GM18909 (cell line): ENCODE measurements around the gene TAS2R14.

Experiments
- ATAC-seq: cut with Tn5 transposase; IDR thresholded peaks from one replicate; pipeline ENCODE4 v1.9.1; 2021; ENCODE audit warnings: mild to moderate bottlenecking; ENCODE audit not compliant: unreplicated experiment, poor library complexity

TAS2R14 gene

GRCh38 chr12:10910380-10910779 is 28.7 kb downstream of the TAS2R14 start:
- ATAC-seq: no peak

DNA sequence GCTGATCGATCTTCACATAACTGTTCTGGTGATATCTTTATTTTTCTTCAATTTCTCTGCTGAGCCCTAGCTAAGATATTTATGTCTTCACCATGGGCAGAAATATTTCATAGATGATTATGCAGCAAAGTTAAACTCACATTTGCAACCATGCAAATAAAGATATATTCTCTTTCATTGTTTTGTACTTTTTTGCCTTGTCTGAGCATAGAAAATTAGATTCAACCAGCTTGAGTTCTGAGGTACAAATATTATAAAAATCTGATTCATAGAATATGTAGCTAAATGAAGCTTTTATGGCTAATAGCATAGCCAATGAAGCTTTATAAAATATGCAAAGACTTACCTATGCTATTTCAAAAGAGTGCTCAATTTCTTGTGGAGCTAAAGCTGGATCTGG is 29.6 kb downstream of the TAS2R14 start, which contains the start of gene TAS2R13:
TAS2R13 (minus strand) TSS at position 101 of the 400 bp plus-strand sequence. CDS start 264 bp downstream, outside the sequence.
- no peak for ATAC-seq

DNA sequence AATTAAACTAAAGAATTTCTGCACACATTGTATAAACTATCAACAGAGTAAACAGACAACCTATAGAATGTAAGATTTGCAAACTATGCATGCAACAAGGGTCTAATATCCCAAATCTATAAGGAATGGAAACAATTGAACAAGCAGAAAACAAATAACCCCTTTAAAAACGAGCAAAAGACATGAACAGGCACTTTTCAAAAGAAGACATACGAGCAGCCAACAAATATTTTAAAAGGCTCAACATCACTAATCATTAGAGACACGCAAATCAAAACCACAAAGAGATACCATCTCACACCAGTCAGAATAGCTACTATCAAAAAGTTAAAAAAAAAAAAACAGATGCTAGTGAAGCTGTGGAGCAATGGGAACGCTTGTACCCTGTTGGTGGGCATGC is 34.4 kb downstream of the TAS2R14 start:
- no peak for ATAC-seq

DNA sequence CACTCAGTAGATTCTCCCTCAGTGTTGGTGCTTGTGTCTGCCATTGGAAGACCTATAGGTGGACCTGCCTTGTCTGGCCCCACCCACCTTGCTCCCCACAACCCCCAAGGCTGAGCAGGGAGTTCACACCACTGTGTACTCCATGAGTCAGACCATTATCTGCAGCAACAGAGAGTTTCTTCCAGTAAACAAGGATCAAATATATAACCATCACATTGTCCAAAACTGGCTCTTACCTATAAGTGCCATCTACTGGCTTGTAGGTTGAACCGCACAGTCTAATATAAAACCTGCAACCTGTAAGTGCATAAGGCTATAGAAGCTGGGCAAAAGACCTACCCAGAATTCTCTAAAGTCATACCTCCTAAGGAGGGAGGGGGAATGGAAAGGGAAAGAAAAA is 37.6 kb downstream of the TAS2R14 start:
- ATAC-seq: no peak

DNA sequence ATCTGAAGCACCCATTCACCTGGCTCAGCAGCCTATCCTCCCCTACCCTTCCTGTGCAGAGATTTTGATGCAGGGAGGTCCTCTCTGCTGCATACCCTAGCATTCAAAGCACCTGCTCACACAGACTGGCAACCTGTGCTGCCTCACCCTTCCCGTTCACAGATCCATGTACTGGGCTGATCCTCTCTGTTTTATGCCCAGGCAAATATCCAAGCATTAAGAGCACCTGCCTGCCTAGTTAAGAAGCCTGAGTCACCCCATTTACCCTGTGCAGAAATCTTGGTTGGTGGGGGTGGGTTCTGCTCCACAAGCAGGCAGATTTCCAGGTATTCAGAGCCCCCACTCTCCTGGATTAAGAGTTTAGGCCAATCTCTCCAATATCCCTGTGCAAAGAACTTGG is 38.1 kb downstream of the TAS2R14 start:
- ATAC-seq: no peak

DNA sequence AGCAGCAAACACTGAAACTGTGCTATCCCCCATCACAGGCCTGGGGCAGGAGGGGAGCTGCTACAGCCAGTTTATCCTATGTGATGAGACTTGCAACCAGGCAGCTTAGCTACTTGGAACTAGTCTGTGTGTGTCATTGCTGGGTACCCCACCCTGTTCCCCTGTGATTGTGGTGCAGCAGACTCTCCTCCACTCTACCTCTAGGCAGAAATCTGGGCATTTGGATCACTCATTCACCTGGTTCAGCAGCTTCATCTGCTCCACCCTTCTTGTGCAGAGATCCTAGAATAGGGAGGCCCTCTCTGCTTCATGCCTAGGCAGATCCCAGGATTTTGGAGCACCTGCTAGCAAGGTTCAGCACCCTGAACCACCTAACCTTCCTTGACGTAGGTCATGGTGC is 38.5 kb downstream of the TAS2R14 start:
- ATAC-seq: no peak

DNA sequence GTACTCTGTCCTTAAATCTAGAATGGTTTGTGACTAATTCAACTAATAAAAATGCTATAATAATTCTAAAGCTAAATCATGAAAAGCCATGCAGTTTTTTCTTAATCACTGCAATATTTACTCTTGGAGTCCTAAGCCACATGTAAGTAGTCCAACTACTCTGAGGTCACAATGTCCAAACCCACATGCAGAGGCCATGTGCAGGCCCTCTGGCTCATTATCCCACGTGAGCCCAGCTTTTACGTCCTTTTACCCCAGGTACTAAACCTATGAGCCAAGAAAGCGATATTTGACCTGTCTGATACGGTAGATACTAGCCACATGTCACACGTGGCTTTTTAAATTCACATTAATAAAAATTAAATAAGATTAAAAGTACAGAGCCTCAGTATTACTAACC is 42.2 kb downstream of the TAS2R14 start:
- no peak for ATAC-seq

GRCh38 chr12:10891937-10892336 is 47.1 kb downstream of the TAS2R14 start:
- no peak for ATAC-seq

- ATAC-seq: no peak
These were observed 49.8 kb downstream of the TAS2R14 start for GRCh38 chr12:10889226-10889625.
